HUES6 (cell line): ENCODE data around the gene DYNC2I2.
A peak's percentile ranks its signal among the peaks of the same experiment; 100 is the strongest.
"Not testable (repeated sequence)": the region's sequence is repeated elsewhere in the genome, so short reads cannot be mapped to it uniquely, and the experiment has no call there.

Experiments
- H3K27ac ChIP-seq: 2 replicates; pipeline ENCODE4 v1.7.0; 2013; ENCODE audit warnings: low read depth, mild to moderate bottlenecking, low read length, inconsistent platforms
- H3K27me3 ChIP-seq: 2 replicates; pipeline ENCODE4 v1.6.1; 2013; ENCODE audit warnings: low read length; ENCODE audit not compliant: control insufficient read depth, insufficient read depth
- H3K36me3 ChIP-seq: 2 replicates; pipeline ENCODE4 v1.6.1; 2013; ENCODE audit warnings: low read length; ENCODE audit not compliant: control insufficient read depth, insufficient read depth
- H3K4me1 ChIP-seq: 2 replicates; pipeline ENCODE4 v1.6.1; 2013; ENCODE audit warnings: low read length; ENCODE audit not compliant: control insufficient read depth, insufficient read depth
- H3K4me3 ChIP-seq: 2 replicates; pipeline ENCODE4 v1.5.1; 2013; ENCODE audit warnings: low read depth, low read length
- H3K9ac ChIP-seq: one replicate; pipeline ENCODE4 v1.6.1; 2013; ENCODE audit warnings: mild to moderate bottlenecking, low read length
- H3K9me3 ChIP-seq: 2 replicates; pipeline ENCODE4 v1.6.1; 2013; ENCODE audit warnings: low read depth, low read length; ENCODE audit not compliant: control insufficient read depth, insufficient read depth

Gene DYNC2I2

GRCh38 chr9:128684325-128685199 lies 27.9 kb upstream of the DYNC2I2 start:
- no peaks in the 10 kb centered on the region for H3K27me3 ChIP-seq
- peak overlapping the region; percentile 76 for H3K4me3 ChIP-seq
- peak overlapping the region; percentile 97 for H3K9ac ChIP-seq
- H3K36me3 ChIP-seq, result peaks cover 5% of the 10 kb centered on the region; the same call in 1 of the 2 replicates
- peaks cover 2% of the 10 kb centered on the region; the same call in 1 of the 2 replicates for H3K9me3 ChIP-seq
- peaks cover 23% of the 10 kb centered on the region for H3K4me1 ChIP-seq
- peak overlapping the region; percentile 97 for H3K27ac ChIP-seq

- H3K27me3 ChIP-seq, result no peaks in the 10 kb centered on the region
- peak overlapping the region; percentile 97 for H3K27ac ChIP-seq
- peak overlapping the region; percentile 97 for H3K9ac ChIP-seq
- H3K9me3 ChIP-seq, result peaks cover 2% of the 10 kb centered on the region; the same call in 1 of the 2 replicates
- H3K4me1 ChIP-seq, result peaks cover 23% of the 10 kb centered on the region
- peak overlapping the region; percentile 76 for H3K4me3 ChIP-seq
- H3K36me3 ChIP-seq, result peaks cover 5% of the 10 kb centered on the region; the same call in 1 of the 2 replicates
These were observed 27.3 kb upstream of the DYNC2I2 start for GRCh38 chr9:128684065-128684324.

- no peaks in the 10 kb centered on the region for H3K27me3 ChIP-seq
- H3K9me3 ChIP-seq, result peaks cover 2% of the 10 kb centered on the region; the same call in 1 of the 2 replicates
- peak overlapping the region; percentile 97 for H3K9ac ChIP-seq
- H3K27ac ChIP-seq, result peak overlapping the region; percentile 97
- peaks cover 23% of the 10 kb centered on the region for H3K4me1 ChIP-seq
- H3K36me3 ChIP-seq, result peaks cover 5% of the 10 kb centered on the region; the same call in 1 of the 2 replicates
- peak overlapping the region; percentile 76 for H3K4me3 ChIP-seq
These were observed 26.9 kb upstream of the DYNC2I2 start for GRCh38 chr9:128683340-128684064.

- Histone ChIP-seq H3K27ac (no peak overlapping the region), H3K9me3 (peaks cover 2% of the 10 kb centered on the region; the same call in 1 of the 2 replicates), H3K4me1 (no peaks in the 10 kb centered on the region), H3K9ac (no peak overlapping the region), H3K36me3 (no peaks in the 10 kb centered on the region), H3K4me3 (no peak overlapping the region), H3K27me3 (no peaks in the 10 kb centered on the region)
These were observed 21.1 kb upstream of the DYNC2I2 start for GRCh38 chr9:128677794-128678193.

- Histone ChIP-seq H3K27ac (no peak overlapping the region), H3K4me1 (no peaks in the 10 kb centered on the region)
These were observed 18.7 kb upstream of the DYNC2I2 start for GRCh38 chr9:128675382-128675781.

GRCh38 chr9:128669786-128670185 lies 13.1 kb upstream of the DYNC2I2 start:
- Histone ChIP-seq H3K9me3 (no peaks in the 10 kb centered on the region), H3K27ac (no peak overlapping the region), H3K9ac (no peak overlapping the region), H3K27me3 (no peaks in the 10 kb centered on the region), H3K4me1 (no peaks in the 10 kb centered on the region), H3K36me3 (no peaks in the 10 kb centered on the region), H3K4me3 (no peak overlapping the region)

More at GRCh38 chr9:128675382-128675781, 18.7 kb upstream of the DYNC2I2 start:
- no peaks in the 10 kb centered on the region for H3K9me3 ChIP-seq
- H3K4me3 ChIP-seq, result no peak overlapping the region
- no peaks in the 10 kb centered on the region for H3K27me3 ChIP-seq
- no peak overlapping the region for H3K9ac ChIP-seq
- H3K36me3 ChIP-seq, result no peaks in the 10 kb centered on the region

GRCh38 chr9:128666481-128666941 lies 9.9 kb upstream of the DYNC2I2 start:
- H3K27me3 ChIP-seq, H3K9ac ChIP-seq, H3K9me3 ChIP-seq, H3K4me1 ChIP-seq, H3K36me3 ChIP-seq, H3K4me3 ChIP-seq, H3K27ac ChIP-seq: not testable (repeated sequence)

GRCh38 chr9:128657796-128658195 lies 1.1 kb upstream of the DYNC2I2 start:
- H3K27ac ChIP-seq, result no peak overlapping the region
- peaks cover 5% of the 10 kb centered on the region for H3K36me3 ChIP-seq
- no peaks in the 10 kb centered on the region for H3K27me3 ChIP-seq
- no peaks in the 10 kb centered on the region for H3K9me3 ChIP-seq
- no peaks in the 10 kb centered on the region for H3K4me1 ChIP-seq
- no peak overlapping the region for H3K9ac ChIP-seq
- no peak overlapping the region for H3K4me3 ChIP-seq

GRCh38 chr9:128657344-128657704 lies 677 bp upstream of the DYNC2I2 start:
- no peaks in the 10 kb centered on the region for H3K9me3 ChIP-seq
- H3K27me3 ChIP-seq, result no peaks in the 10 kb centered on the region
- no peaks in the 10 kb centered on the region for H3K4me1 ChIP-seq
- H3K27ac ChIP-seq, result peak overlapping the region; percentile 100
- H3K9ac ChIP-seq, result peak overlapping the region; percentile 100
- peak overlapping the region; percentile 96 for H3K4me3 ChIP-seq
- peaks cover 5% of the 10 kb centered on the region for H3K36me3 ChIP-seq

GRCh38 chr9:128654481-128654880 lies 2.2 kb downstream of the DYNC2I2 start:
- H3K4me3 ChIP-seq, result no peak overlapping the region
- no peak overlapping the region for H3K27ac ChIP-seq
- H3K9ac ChIP-seq, result no peak overlapping the region
- no peaks in the 10 kb centered on the region for H3K4me1 ChIP-seq
- no peaks in the 10 kb centered on the region for H3K27me3 ChIP-seq
- H3K36me3 ChIP-seq, result peaks cover 5% of the 10 kb centered on the region
- H3K9me3 ChIP-seq, result no peaks in the 10 kb centered on the region

GRCh38 chr9:128653908-128654307 lies 2.7 kb downstream of the DYNC2I2 start:
- Histone ChIP-seq H3K9ac (no peak overlapping the region), H3K36me3 (peaks cover 5% of the 10 kb centered on the region), H3K9me3 (no peaks in the 10 kb centered on the region), H3K27me3 (no peaks in the 10 kb centered on the region), H3K4me1 (no peaks in the 10 kb centered on the region), H3K27ac (no peak overlapping the region), H3K4me3 (no peak overlapping the region)
